H9 (cell line): ENCODE measurements around the gene CADPS2. TPM values are rescaled to one million over a fixed set of nuclear protein-coding genes. Genes with fewer than 3 reads are reported as not detected.

Experiments used
- DNase-seq: peaks from one replicate; pipeline ENCODE4 v3.0.0-alpha.2; 2017
- H2AFZ ChIP-seq: one replicate; pipeline ENCODE4 v1.6.1; 2013; ENCODE audit warnings: mild to moderate bottlenecking, low read length, control low read depth, moderate library complexity
- H2AK5ac ChIP-seq: 2 replicates; pipeline ENCODE4 v1.6.1; 2013; ENCODE audit warnings: low read length, control low read depth, mixed read lengths; ENCODE audit not compliant: insufficient read length
- H2BK120ac ChIP-seq: one replicate; pipeline ENCODE4 v1.6.1; 2013; ENCODE audit warnings: low read depth, mild to moderate bottlenecking, low read length, control low read depth, inconsistent platforms; ENCODE audit not compliant: poor library complexity, severe bottlenecking
- H2BK12ac ChIP-seq: 2 replicates; pipeline ENCODE4 v1.6.1; 2013; ENCODE audit warnings: low read length, control low read depth, mixed read lengths, low read depth; ENCODE audit not compliant: insufficient read length
- H2BK15ac ChIP-seq: 2 replicates; pipeline ENCODE4 v1.6.1; 2013; ENCODE audit warnings: low read depth, low read length, control low read depth
- H2BK20ac ChIP-seq: one replicate; pipeline ENCODE4 v1.6.1; 2013; ENCODE audit warnings: low read depth, mild to moderate bottlenecking, low read length, control low read depth, inconsistent platforms; ENCODE audit not compliant: poor library complexity, severe bottlenecking
- H2BK5ac ChIP-seq: 2 replicates; pipeline ENCODE4 v1.6.1; 2013; ENCODE audit warnings: low read length, control low read depth, mixed read lengths; ENCODE audit not compliant: insufficient read length
- H3K14ac ChIP-seq: 2 replicates; pipeline ENCODE4 v1.6.1; 2013; ENCODE audit warnings: low read length, control low read depth; ENCODE audit not compliant: insufficient read depth
- H3K18ac ChIP-seq: 2 replicates; pipeline ENCODE4 v1.6.1; 2013; ENCODE audit warnings: low read depth, mild to moderate bottlenecking, mixed read lengths, low read length, control low read depth; ENCODE audit not compliant: insufficient read length
- H3K23ac ChIP-seq: 2 replicates; pipeline ENCODE4 v1.6.1; 2013; ENCODE audit warnings: low read length, control low read depth, mixed read lengths, low read depth; ENCODE audit not compliant: insufficient read length
- H3K23me2 ChIP-seq: 2 replicates; pipeline ENCODE4 v1.6.1; 2013; ENCODE audit warnings: low read depth, mild to moderate bottlenecking, mixed read lengths, low read length, control low read depth; ENCODE audit not compliant: insufficient read length, poor library complexity, severe bottlenecking
- H3K27ac ChIP-seq: 2 replicates; pipeline ENCODE4 v1.5.1; 2013; ENCODE audit warnings: low read length, control low read depth, mixed read lengths, low read depth; ENCODE audit not compliant: insufficient read length
- H3K27me3 ChIP-seq: 2 replicates; pipeline ENCODE4 v1.6.1; 2013; ENCODE audit warnings: low read length, control low read depth, inconsistent platforms; ENCODE audit not compliant: insufficient read depth
- H3K4ac ChIP-seq: 2 replicates; pipeline ENCODE4 v1.6.1; 2013; ENCODE audit warnings: low read depth, mild to moderate bottlenecking, control low read depth, inconsistent platforms, low read length, moderate library complexity
- H3K4me1 ChIP-seq: 2 replicates; pipeline ENCODE4 v1.6.1; 2013; ENCODE audit warnings: low read length, control low read depth, inconsistent platforms; ENCODE audit not compliant: insufficient read depth
- H3K4me2 ChIP-seq: 2 replicates; pipeline ENCODE4 v1.6.1; 2013; ENCODE audit warnings: low read length, control low read depth, mixed read lengths; ENCODE audit not compliant: insufficient read length, insufficient read depth
- H3K56ac ChIP-seq: 2 replicates; pipeline ENCODE4 v1.6.1; 2013; ENCODE audit warnings: low read depth, mild to moderate bottlenecking, mixed read lengths, low read length, control low read depth; ENCODE audit not compliant: insufficient read length
- H3K79me1 ChIP-seq: 2 replicates; pipeline ENCODE4 v1.6.1; 2013; ENCODE audit warnings: low read depth, mild to moderate bottlenecking, moderate library complexity, low read length, control low read depth, inconsistent platforms; ENCODE audit not compliant: insufficient read depth, poor library complexity, severe bottlenecking
- H3K79me2 ChIP-seq: 2 replicates; pipeline ENCODE4 v1.6.1; 2013; ENCODE audit warnings: low read length, control low read depth, inconsistent platforms; ENCODE audit not compliant: insufficient read depth
- H3K9ac ChIP-seq: 2 replicates; pipeline ENCODE4 v1.6.1; 2013; ENCODE audit warnings: low read length, control low read depth, mixed read lengths; ENCODE audit not compliant: insufficient read length; ENCODE audit errors: extremely low read depth
- H3K9me3 ChIP-seq: one replicate; pipeline ENCODE4 v1.6.1; 2013; ENCODE audit warnings: low read depth, low read length, inconsistent platforms; ENCODE audit not compliant: control insufficient read depth
- H3T11ph ChIP-seq: one replicate; pipeline ENCODE4 v1.6.1; 2013; ENCODE audit warnings: mild to moderate bottlenecking, low read length, control low read depth, inconsistent platforms
- H4K20me1 ChIP-seq: one replicate; pipeline ENCODE4 v1.6.1; 2013; ENCODE audit not compliant: control insufficient read depth, insufficient read length, insufficient read depth
- H4K5ac ChIP-seq: 2 replicates; pipeline ENCODE4 v1.6.1; 2013; ENCODE audit warnings: low read depth, mild to moderate bottlenecking, mixed read lengths, low read length, control low read depth; ENCODE audit not compliant: insufficient read length
- H4K8ac ChIP-seq: replicated peaks from 2 replicates; pipeline ENCODE4 v1.6.1; 2013; ENCODE audit warnings: low read length, control low read depth, mixed read lengths, low read depth; ENCODE audit not compliant: insufficient read length
- H4K91ac ChIP-seq: 2 replicates; pipeline ENCODE4 v1.6.1; 2013; ENCODE audit warnings: low read depth, mild to moderate bottlenecking, moderate library complexity, mixed read lengths, low read length, control low read depth; ENCODE audit not compliant: insufficient read length
- H3K27ac Mint-ChIP-seq, 3 experiments: 2 replicates in 2 of 3; 3 replicates in 1 of 3; pipeline ENCODE4 v1.8.0; 2020 to 2021; ENCODE audit warnings: mixed read lengths in 3 of 3, mild to moderate bottlenecking in 1 of 3, moderate library complexity in 1 of 3
- H3K27me3 Mint-ChIP-seq: 2 replicates; pipeline ENCODE4 v1.8.0; 2021; ENCODE audit warnings: low read depth, mild to moderate bottlenecking, moderate library complexity, mixed read lengths
- H3K36me3 Mint-ChIP-seq, 3 experiments: 2 replicates in 2 of 3; 3 replicates in 1 of 3; pipeline ENCODE4 v1.8.0; 2020 to 2021; ENCODE audit warnings: low read depth in 3 of 3, mixed read lengths in 3 of 3; ENCODE audit not compliant: insufficient read depth in 1 of 3
- H3K4me1 Mint-ChIP-seq, 2 experiments: 2 replicates each; pipeline ENCODE4 v1.8.0; 2020; ENCODE audit warnings: mixed read lengths in 2 of 2
- H3K4me3 Mint-ChIP-seq, 2 experiments: 2 replicates in 1 of 2; 3 replicates in 1 of 2; pipeline ENCODE4 v1.8.0; 2020 to 2021; ENCODE audit warnings: mild to moderate bottlenecking in 2 of 2, mixed read lengths in 2 of 2, moderate library complexity in 1 of 2
- H3K9me3 Mint-ChIP-seq, 2 experiments: 2 replicates in 1 of 2; 3 replicates in 1 of 2; pipeline ENCODE4 v1.8.0; 2020; ENCODE audit warnings: mild to moderate bottlenecking in 2 of 2, mixed read lengths in 2 of 2, moderate library complexity in 1 of 2
- CTCF ChIP-seq: fragments of 200-600 bp; sonication (generic); conservative IDR thresholded peaks from 3 replicates; pipeline ENCODE4 v1.8.0; 2021; ENCODE audit warnings: antibody characterized with exemption, mild to moderate bottlenecking
- WGBS: extraction: QIAGEN DNeasy Blood & Tissue Kit; methylation state at CpG from one replicate; pipeline ENCODE4 v1.1.7; 2013; ENCODE audit warnings: missing lambda C conversion rate, low lambda C conversion rate, mixed read lengths; ENCODE audit not compliant: insufficient read length; ENCODE audit errors: extremely low coverage; 5-methylcytosine and 5-hydroxymethylcytosine counted together
- total RNA-seq: library from RNA; stranded (reverse); gene quantifications from 2 replicates; pipeline ENCODE4 v1.2.1, GENCODE V29; 2021

Gene CADPS2
- total RNA-seq, 1 experiment from 2014 or later, result 7.1 TPM

- Histone ChIP-seq H3K27me3 (no peaks in the 10 kb centered on the region), H3K56ac (no peak overlapping the region), H2BK20ac (no peak overlapping the region), H3K23me2 (no peaks in the 10 kb centered on the region), H4K91ac (no peak overlapping the region), H2BK5ac (no peak overlapping the region), H2BK12ac (no peak overlapping the region), H2AK5ac (no peak overlapping the region), H3K4me2 (no peak overlapping the region), H3K27ac (no peak overlapping the region), H3K4me1 (peaks cover under 1% of the 10 kb centered on the region; the same call in 1 of the 2 replicates), H3T11ph (no peak overlapping the region), H2AFZ (no peak overlapping the region), H3K79me2 (no peaks in the 10 kb centered on the region), H3K79me1 (no peaks in the 10 kb centered on the region), H2BK15ac (no peak overlapping the region), H4K5ac (no peak overlapping the region), H3K4ac (no peak overlapping the region), H4K8ac (no peak overlapping the region), H4K20me1 (no peaks in the 10 kb centered on the region), H3K23ac (no peak overlapping the region), H2BK120ac (no peak overlapping the region), H3K18ac (no peak overlapping the region), H3K9me3 (no peaks in the 10 kb centered on the region), H3K14ac (no peak overlapping the region), H3K9ac (no peak overlapping the region)
- Mint-ChIP-seq H3K27ac (no peak overlapping the region), H3K4me3 (no peak overlapping the region), H3K4me1 (peaks cover 7 to 13% of the 10 kb centered on the region in 2 experiments), H3K36me3 (no peaks in the 10 kb centered on the region), H3K27me3 (no peaks in the 10 kb centered on the region), H3K9me3 (no peaks in the 10 kb centered on the region)
- WGBS, result no CpG with 5 or more reads among the region's 7 CpGs
- TF ChIP-seq CTCF, result no peak
- no peak for DNase-seq
Measured at GRCh38 chr7:122556873-122557542, 329.3 kb downstream of the CADPS2 start.
